ENCODE results near the gene SNTA1. TPM values are rescaled to one million over a fixed set of nuclear protein-coding genes. Genes with fewer than 3 reads are reported as not detected.
A peak's percentile ranks its signal among the peaks of the same experiment; 100 is the strongest.

Gene SNTA1
- total and polyA plus RNA-seq, 2 of the 13 experiments (the other 11 are each of a cell fraction or from before 2014, with no cell fraction given): 16.4 to 18.3 TPM

GRCh38 chr20:33401184-33401920, 42.2 kb downstream of the SNTA1 start, which contains the start of gene CDK5RAP1 (continued):
- TF ChIP-seq ZNF589 (CRISPR knock-in tag; conservative IDR thresholded peaks at IDR 0.05): peak; percentile 99
- peak; percentile 99 for TF ChIP-seq SIN3A (IDR thresholded peaks at IDR 0.05; ENCODE audit: borderline replicate concordance, low read depth, low read length)
- TF ChIP-seq ZNF354B (CRISPR knock-in tag; IDR thresholded peaks at IDR 0.05): peak; percentile 99
- TF ChIP-seq PHF8 (CRISPR knock-in tag; IDR thresholded peaks at IDR 0.05): peak; percentile 100
- peak; percentile 77; the same call in 1 of the 2 replicates for TF ChIP-seq ZNF362 (CRISPR knock-in tag; IDR thresholded peaks at IDR 0.05; ENCODE audit: borderline replicate concordance)
- TF ChIP-seq ZNF615 (CRISPR knock-in tag; IDR thresholded peaks at IDR 0.05; ENCODE audit: borderline replicate concordance): 0 out of 2 replicates have a peak, but pooled peaks have one; percentile 92
- peak; percentile 99 for TF ChIP-seq REL (CRISPR knock-in tag; conservative IDR thresholded peaks at IDR 0.05)
- TF ChIP-seq HIVEP1 (CRISPR knock-in tag; IDR thresholded peaks at IDR 0.05): peak; percentile 75; the same call in 1 of the 2 replicates
- no peak for TF ChIP-seq ZNF282 (IDR thresholded peaks at IDR 0.05; ENCODE audit: partially characterized antibody)
- TF ChIP-seq RFXAP (CRISPR knock-in tag; IDR thresholded peaks at IDR 0.05; ENCODE audit: borderline replicate concordance): peak; percentile 98
- peak; percentile 86 for TF ChIP-seq GMEB1 (CRISPR knock-in tag; IDR thresholded peaks at IDR 0.05; ENCODE audit: borderline replicate concordance)
- peak; percentile 98; the same call in 1 of the 2 replicates for TF ChIP-seq MZF1 (CRISPR knock-in tag; IDR thresholded peaks at IDR 0.05; ENCODE audit: borderline replicate concordance)
- peak; percentile 93 for TF ChIP-seq RBM22 (optimal IDR thresholded peaks at IDR 0.05; ENCODE audit: low read length)
- TF ChIP-seq NFAT5 (CRISPR knock-in tag; IDR thresholded peaks at IDR 0.05): peak; percentile 93; the same call in 1 of the 2 replicates
- peak; percentile 89 for TF ChIP-seq FOSL2 (CRISPR knock-in tag; IDR thresholded peaks at IDR 0.05)
- TF ChIP-seq ZNF326 (CRISPR knock-in tag; IDR thresholded peaks at IDR 0.05; ENCODE audit: borderline replicate concordance): peak; percentile 80; the same call in 1 of the 2 replicates
- peak; percentile 84 for TF ChIP-seq ZNF235 (CRISPR knock-in tag; IDR thresholded peaks at IDR 0.05; ENCODE audit: borderline replicate concordance)
- peak; percentile 97 for TF ChIP-seq ZFX (CRISPR knock-in tag; IDR thresholded peaks at IDR 0.05; ENCODE audit: low read depth)
- peak; percentile 91 for TF ChIP-seq AGO1 (IDR thresholded peaks at IDR 0.05; ENCODE audit: low read depth, low read length, poor library complexity, severe bottlenecking)
